HCT116 (cell line): ENCODE data around the gene TMEM123. TPM values are rescaled to one million over a fixed set of nuclear protein-coding genes. Genes with fewer than 3 reads are reported as not detected.

Experiments used
- ATAC-seq: fragments of 200-7000 bp; cut with Tn5 transposase; 2 replicates; pipeline ENCODE4 v1.9.1; 2020; ENCODE audit warnings: mild to moderate bottlenecking, moderate library complexity
- BruUV-seq: library from RNA; stranded (reverse); fragments of 400-500 nt; replicated peaks from 2 replicates; lab custom pipeline; 2021; lab: Mats Ljungman, UMichigan
- CTCF ChIA-PET: fragments of 300-600 bp; sonication (Branson Sonifier 250); formaldehyde crosslinking; loops from one replicate; lab custom pipeline; 2021; ENCODE audit warnings: antibody characterized with exemption; lab: Charles Lee
- POLR2A ChIA-PET: fragments of 300-600, 350-600 bp; sonication (Branson Sonifier 250); formaldehyde crosslinking; loops from one replicate; lab custom pipeline; 2021; ENCODE audit warnings: antibody characterized with exemption; lab: Charles Lee
- RAD21 ChIA-PET, 2 experiments: fragments of 300-600 bp; sonication (Branson Sonifier 250); formaldehyde crosslinking; loops; one replicate each; lab custom pipeline; 2023; ENCODE audit warnings: low total read pairs in 2 of 2; ENCODE audit not compliant: uncharacterized antibody in 2 of 2, unreplicated experiment in 2 of 2, low non-redundant PET in 1 of 2; lab: Charles Lee
- DNase-seq: peaks from one replicate; pipeline ENCODE4 v3.0.0-alpha.2; 2010; ENCODE audit warnings: low read depth, low spot score
- H2AFZ ChIP-seq: fragments of 200-600 bp; shearing (Covaris generic), sonication (generic); 2 replicates; pipeline ENCODE4 v1.6.1; 2017; ENCODE audit warnings: low read depth, mixed run types, mixed read lengths, antibody characterized with exemption, low read length; ENCODE audit not compliant: poor library complexity, severe bottlenecking
- H3K27ac ChIP-seq: 2 replicates; pipeline ENCODE4 v1.5.1; 2012; ENCODE audit warnings: low read depth, low read length
- H3K27me3 ChIP-seq: fragments of 200-600 bp; sonication (generic); 2 replicates; pipeline ENCODE4 v1.6.1; 2016; ENCODE audit warnings: mixed run types, low read length, mixed read lengths; ENCODE audit not compliant: insufficient read depth
- H3K36me3 ChIP-seq, 2 experiments: fragments of 200-500 bp in 1 of 2; fragments of 200-600 bp in 1 of 2; sonication (Bioruptor generic) in 1 of 2; sonication (generic) in 1 of 2; 2 replicates each; pipeline versions ENCODE4 v1.5.1 to v1.6.1; 2014 to 2016; ENCODE audit warnings: low read length in 2 of 2, inconsistent platforms in 1 of 2, mixed read lengths in 1 of 2, mixed run types in 1 of 2; ENCODE audit not compliant: insufficient read depth in 2 of 2, control insufficient read depth in 1 of 2
- H3K4me1 ChIP-seq, 2 experiments: fragments of 200-600 bp in 1 of 2; sonication (generic) in 1 of 2; 2 replicates each; pipeline versions ENCODE4 v1.5.1 to v1.6.1; 2012 to 2017; ENCODE audit warnings: low read length in 2 of 2, inconsistent platforms in 1 of 2, mild to moderate bottlenecking in 1 of 2, mixed read lengths in 1 of 2, mixed run types in 1 of 2, moderate library complexity in 1 of 2; ENCODE audit not compliant: insufficient read depth in 2 of 2, control insufficient read depth in 1 of 2
- H3K4me2 ChIP-seq: fragments of 200-600 bp; sonication (generic); 2 replicates; pipeline ENCODE4 v1.6.1; 2017; ENCODE audit warnings: mixed run types, low read length, mixed read lengths
- H3K4me3 ChIP-seq, 2 experiments: fragments of 200-600 bp in 1 of 2; sonication (generic) in 1 of 2; replicated peaks in 1 of 2; 2 replicates each; pipeline ENCODE4 v1.5.1; 2011 to 2016; ENCODE audit warnings: low read length in 2 of 2, control low read depth in 1 of 2, low read depth in 1 of 2, mild to moderate bottlenecking in 1 of 2, mixed read lengths in 1 of 2, mixed run types in 1 of 2
- H3K79me2 ChIP-seq: fragments of 200-600 bp; sonication (generic); 2 replicates; pipeline ENCODE4 v1.6.1; 2017; ENCODE audit warnings: mild to moderate bottlenecking, mixed run types, low read length, moderate library complexity, mixed read lengths; ENCODE audit not compliant: insufficient read depth
- H3K9ac ChIP-seq: fragments of 200-600 bp; sonication (generic); 2 replicates; pipeline ENCODE4 v1.6.1; 2016; ENCODE audit warnings: low read length, mixed read lengths
- H3K9me2 ChIP-seq: fragments of 200-600 bp; sonication (generic), shearing (Covaris generic); 2 replicates; pipeline ENCODE4 v1.6.1; 2017; ENCODE audit warnings: mixed run types, mild to moderate bottlenecking, moderate library complexity; ENCODE audit not compliant: insufficient read depth
- H3K9me3 ChIP-seq, 2 experiments: fragments of 200-500 bp in 1 of 2; fragments of 200-600 bp in 1 of 2; sonication (Bioruptor generic) in 1 of 2; sonication (generic) in 1 of 2; 2 replicates each; pipeline ENCODE4 v1.6.1; 2014 to 2017; ENCODE audit warnings: low read length in 2 of 2, mixed read lengths in 2 of 2, inconsistent platforms in 1 of 2, low read depth in 1 of 2, mild to moderate bottlenecking in 1 of 2, mixed run types in 1 of 2, moderate library complexity in 1 of 2; ENCODE audit not compliant: control insufficient read depth in 1 of 2, insufficient read depth in 1 of 2
- H4K20me1 ChIP-seq: fragments of 200-600 bp; sonication (generic), shearing (Covaris generic); 2 replicates; pipeline ENCODE4 v1.6.1; 2017; ENCODE audit warnings: mixed run types, mild to moderate bottlenecking, moderate library complexity; ENCODE audit not compliant: insufficient read depth
- CEBPB ChIP-seq: IDR thresholded peaks from 2 replicates; pipeline ENCODE4 v1.6.1; 2012; ENCODE audit warnings: low read depth
- EGR1 ChIP-seq: IDR thresholded peaks from 2 replicates; pipeline ENCODE4 v1.6.1; 2012; ENCODE audit warnings: low read depth
- FOSL1 ChIP-seq: IDR thresholded peaks from 2 replicates; pipeline ENCODE4 v1.6.1; 2012; ENCODE audit warnings: low read depth
- JUND ChIP-seq: IDR thresholded peaks from 2 replicates; pipeline ENCODE4 v1.6.1; 2012
- RAD21 ChIP-seq: IDR thresholded peaks from 2 replicates; pipeline ENCODE4 v1.6.1; 2012; ENCODE audit warnings: low read depth, mild to moderate bottlenecking
- ZNF274 ChIP-seq: fragments of 200-500 bp; sonication (Bioruptor generic); IDR thresholded peaks from 2 replicates; pipeline ENCODE4 v1.6.1; 2014; ENCODE audit warnings: mild to moderate bottlenecking, low read depth, low read length, inconsistent platforms
- intact Hi-C: fragments of 100-400 bp; cut with micrococcal nuclease; formaldehyde crosslinking; loops from 2 replicates; pipeline ENCODE4 v1.10.0; 2022
- total RNA-seq: library from RNA; stranded (reverse); gene quantifications from one replicate; pipeline ENCODE4 v1.2.1, GENCODE V29; 2021; ENCODE audit not compliant: unreplicated experiment
- TF ChIP-seq, protein P1 (sequence below), 3 experiments: fragments of 200-600 bp in 1 of 3; sonication (generic) in 1 of 3; IDR thresholded peaks in 2 of 3; conservative IDR thresholded peaks in 1 of 3; 2 replicates each; pipeline ENCODE4 v1.5.1; 2012 to 2017; ENCODE audit warnings: low read depth in 2 of 3, low read length in 2 of 3, antibody characterized with exemption in 1 of 3, borderline replicate concordance in 1 of 3, control low read depth in 1 of 3, mild to moderate bottlenecking in 1 of 3, mixed read lengths in 1 of 3, mixed run types in 1 of 3, moderate library complexity in 1 of 3; ENCODE audit not compliant: insufficient read depth in 1 of 3
- TF ChIP-seq, protein P2 (sequence below): IDR thresholded peaks from 2 replicates; pipeline ENCODE4 v1.6.1; 2011; ENCODE audit warnings: mild to moderate bottlenecking, low read length, moderate library complexity; ENCODE audit not compliant: insufficient replicate concordance; ENCODE audit errors: extremely low read depth

The TMEM123 gene
- total RNA-seq, 1 experiment from 2014 or later = 217 TPM

DNA sequence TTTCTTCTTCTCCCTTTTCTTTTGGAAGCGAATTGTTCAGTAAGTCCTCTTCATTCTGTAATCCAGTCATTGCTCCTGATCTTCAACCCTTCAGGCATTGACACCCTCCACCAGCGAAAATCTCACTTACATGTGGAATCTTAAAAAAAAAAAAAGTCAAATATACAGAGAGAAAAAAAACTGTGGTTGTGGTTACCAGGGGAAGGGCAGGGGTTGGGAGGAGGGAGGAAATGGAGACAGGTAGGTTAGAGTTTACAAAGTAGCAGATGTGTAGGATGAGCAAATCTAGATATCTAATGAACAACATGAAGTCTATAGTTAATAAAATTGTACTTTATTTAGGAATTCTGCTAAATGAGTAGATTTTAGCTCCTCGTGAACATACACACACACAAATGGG is 17.7 kb upstream of the TMEM123 start:
- Histone ChIP-seq H2AFZ (no peak overlapping the region), H3K4me1 (peaks cover 2 to 14% of the 10 kb centered on the region in 2 experiments; a peak in 2 of 4 replicates), H4K20me1 (no peaks in the 10 kb centered on the region), H3K9ac (no peak overlapping the region), H3K27ac (no peak overlapping the region), H3K4me2 (no peak overlapping the region), H3K9me2 (no peaks in the 10 kb centered on the region), H3K27me3 (no peaks in the 10 kb centered on the region)
- no peak for ATAC-seq
- ChIA-PET POLR2A (no interaction called here), CTCF (no interaction called here)
- BruUV-seq = no TSS peak
- intact Hi-C loops = no loop called here
- TF ChIP-seq EGR1 = no peak
- TF ChIP-seq, protein P1, sequence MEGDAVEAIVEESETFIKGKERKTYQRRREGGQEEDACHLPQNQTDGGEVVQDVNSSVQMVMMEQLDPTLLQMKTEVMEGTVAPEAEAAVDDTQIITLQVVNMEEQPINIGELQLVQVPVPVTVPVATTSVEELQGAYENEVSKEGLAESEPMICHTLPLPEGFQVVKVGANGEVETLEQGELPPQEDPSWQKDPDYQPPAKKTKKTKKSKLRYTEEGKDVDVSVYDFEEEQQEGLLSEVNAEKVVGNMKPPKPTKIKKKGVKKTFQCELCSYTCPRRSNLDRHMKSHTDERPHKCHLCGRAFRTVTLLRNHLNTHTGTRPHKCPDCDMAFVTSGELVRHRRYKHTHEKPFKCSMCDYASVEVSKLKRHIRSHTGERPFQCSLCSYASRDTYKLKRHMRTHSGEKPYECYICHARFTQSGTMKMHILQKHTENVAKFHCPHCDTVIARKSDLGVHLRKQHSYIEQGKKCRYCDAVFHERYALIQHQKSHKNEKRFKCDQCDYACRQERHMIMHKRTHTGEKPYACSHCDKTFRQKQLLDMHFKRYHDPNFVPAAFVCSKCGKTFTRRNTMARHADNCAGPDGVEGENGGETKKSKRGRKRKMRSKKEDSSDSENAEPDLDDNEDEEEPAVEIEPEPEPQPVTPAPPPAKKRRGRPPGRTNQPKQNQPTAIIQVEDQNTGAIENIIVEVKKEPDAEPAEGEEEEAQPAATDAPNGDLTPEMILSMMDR (IDR thresholded peaks at IDR 0.05 in 2 of 3, conservative IDR thresholded peaks at IDR 0.05 in 1 of 3; ENCODE audit: borderline replicate concordance in 1 of 3, insufficient read depth in 1 of 3, low read depth in 2 of 3, low read length in 2 of 3) = no peak
- no peak for TF ChIP-seq JUND
- no peak for TF ChIP-seq CEBPB
- TF ChIP-seq ZNF274 = no peak
- no peak for TF ChIP-seq FOSL1
- TF ChIP-seq, protein P2, sequence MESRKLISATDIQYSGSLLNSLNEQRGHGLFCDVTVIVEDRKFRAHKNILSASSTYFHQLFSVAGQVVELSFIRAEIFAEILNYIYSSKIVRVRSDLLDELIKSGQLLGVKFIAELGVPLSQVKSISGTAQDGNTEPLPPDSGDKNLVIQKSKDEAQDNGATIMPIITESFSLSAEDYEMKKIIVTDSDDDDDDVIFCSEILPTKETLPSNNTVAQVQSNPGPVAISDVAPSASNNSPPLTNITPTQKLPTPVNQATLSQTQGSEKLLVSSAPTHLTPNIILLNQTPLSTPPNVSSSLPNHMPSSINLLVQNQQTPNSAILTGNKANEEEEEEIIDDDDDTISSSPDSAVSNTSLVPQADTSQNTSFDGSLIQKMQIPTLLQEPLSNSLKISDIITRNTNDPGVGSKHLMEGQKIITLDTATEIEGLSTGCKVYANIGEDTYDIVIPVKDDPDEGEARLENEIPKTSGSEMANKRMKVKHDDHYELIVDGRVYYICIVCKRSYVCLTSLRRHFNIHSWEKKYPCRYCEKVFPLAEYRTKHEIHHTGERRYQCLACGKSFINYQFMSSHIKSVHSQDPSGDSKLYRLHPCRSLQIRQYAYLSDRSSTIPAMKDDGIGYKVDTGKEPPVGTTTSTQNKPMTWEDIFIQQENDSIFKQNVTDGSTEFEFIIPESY = no peak
- TF ChIP-seq RAD21 = no peak
- TF ChIP-seq, all 23 proteins: peak for 0
- Histone ChIP-seq H3K9me3 (no peaks in the 10 kb centered on the region), H3K4me3 (no peak overlapping the region), H3K79me2 (no peaks in the 10 kb centered on the region), H3K36me3 (no peaks in the 10 kb centered on the region)
- RAD21 ChIA-PET = no interaction called here
- DNase-seq = no peak
